Measurements from ENCODE around the gene ULK2. TPM values are rescaled to one million over a fixed set of nuclear protein-coding genes. Genes with fewer than 3 reads are reported as not detected.
A peak's percentile ranks its signal among the peaks of the same experiment; 100 is the strongest.

The ULK2 gene
- total RNA-seq, 4 donors from 2014 or later: 31.6 to 54.8 (median 45.9) TPM

- H3K4me1 ChIP-seq: peaks cover 0 to 12% (median 0%) of the 10 kb centered on the region in 4 donors
- no peaks in the 10 kb centered on the region for H3K9me3 ChIP-seq
- WGBS, 2 donors: 92 to 98% methylated on average over 11 to 14 of the region's 14 CpGs
- no peaks in the 10 kb centered on the region for H3K36me3 ChIP-seq
- TF ChIP-seq POLR2A (IDR thresholded peaks at IDR 0.05) (no peak), EP300 (IDR thresholded peaks at IDR 0.05) (no peak), CTCF (IDR thresholded peaks at IDR 0.05) (no peak)
- H3K4me3 ChIP-seq: no peak overlapping the region
- H3K27me3 ChIP-seq: no peaks in the 10 kb centered on the region
- DNase-seq (ENCODE audit: low spot score in 2 of 2): no peak
- no peak overlapping the region for H3K27ac ChIP-seq
Measured at GRCh38 chr17:19738073-19738449, 129.7 kb downstream of the ULK2 start.

GRCh38 chr17:19737305-19738072 lies 130.2 kb downstream of the ULK2 start:
- Histone ChIP-seq H3K9me3 (no peaks in the 10 kb centered on the region), H3K4me3 (no peak overlapping the region), H3K36me3 (no peaks in the 10 kb centered on the region), H3K4me1 (peaks cover 0 to 12% (median 0%) of the 10 kb centered on the region in 4 donors), H3K27ac (peak overlapping the region in 1 of 4 donors; percentile 55), H3K27me3 (no peaks in the 10 kb centered on the region)
- TF ChIP-seq POLR2A (IDR thresholded peaks at IDR 0.05) (no peak), CTCF (IDR thresholded peaks at IDR 0.05) (no peak)
- WGBS, 2 donors: 73 to 81% methylated on average over 15 of the region's 15 CpGs
- DNase-seq (ENCODE audit: low spot score in 2 of 2): no peak

GRCh38 chr17:19736071-19736470 lies 131.7 kb downstream of the ULK2 start:
- Histone ChIP-seq H3K9me3 (no peaks in the 10 kb centered on the region), H3K36me3 (no peaks in the 10 kb centered on the region), H3K4me3 (no peak overlapping the region), H3K27me3 (no peaks in the 10 kb centered on the region), H3K4me1 (peaks cover 0 to 13% (median 0%) of the 10 kb centered on the region in 4 donors), H3K27ac (peak overlapping the region in 2 of 4 donors; percentile 43 to 55)
- TF ChIP-seq EP300 (IDR thresholded peaks at IDR 0.05) (peak in 1 of 2 donors; percentile 39), POLR2A (IDR thresholded peaks at IDR 0.05) (no peak)
- no peak for DNase-seq (ENCODE audit: low spot score in 2 of 2)
- 49 to 52% methylated on average over 11 of the region's 11 CpGs for WGBS, 2 donors

- DNase-seq (ENCODE audit: low spot score in 2 of 2): no peak
- TF ChIP-seq CTCF (IDR thresholded peaks at IDR 0.05) (no peak), EP300 (IDR thresholded peaks at IDR 0.05) (no peak), POLR2A (IDR thresholded peaks at IDR 0.05) (no peak)
- Histone ChIP-seq H3K27me3 (no peaks in the 10 kb centered on the region), H3K4me1 (peaks cover 0 to 28% (median 3%) of the 10 kb centered on the region in 4 donors), H3K9me3 (no peaks in the 10 kb centered on the region), H3K27ac (no peak overlapping the region), H3K4me3 (no peak overlapping the region), H3K36me3 (no peaks in the 10 kb centered on the region)
- 77 to 78% methylated on average over 11 of the region's 11 CpGs for WGBS, 2 donors
Measured at GRCh38 chr17:19733953-19734526, 133.7 kb downstream of the ULK2 start.

GRCh38 chr17:19731626-19732025 lies 136.1 kb downstream of the ULK2 start:
- H3K36me3 ChIP-seq: no peaks in the 10 kb centered on the region
- no peaks in the 10 kb centered on the region for H3K27me3 ChIP-seq
- WGBS, 2 donors: 92 to 94% methylated on average over 11 of the region's 11 CpGs
- no peak for DNase-seq (ENCODE audit: low spot score in 2 of 2)
- H3K4me3 ChIP-seq: no peak overlapping the region
- no peak overlapping the region for H3K27ac ChIP-seq
- H3K4me1 ChIP-seq: peaks cover 5 to 52% (median 23%) of the 10 kb centered on the region in 4 donors
- no peak for TF ChIP-seq CTCF (IDR thresholded peaks at IDR 0.05)
- TF ChIP-seq EP300 (IDR thresholded peaks at IDR 0.05): no peak
- TF ChIP-seq POLR2A (IDR thresholded peaks at IDR 0.05): no peak
- no peaks in the 10 kb centered on the region for H3K9me3 ChIP-seq
